IgD-negative memory B cell (primary cell): ENCODE results near the gene ABHD2. TPM values are rescaled to one million over a fixed set of nuclear protein-coding genes. Genes with fewer than 3 reads are reported as not detected.
"Not testable (repeated sequence)": the region's sequence is repeated elsewhere in the genome, so short reads cannot be mapped to it uniquely, and the experiment has no call there.

ENCODE experiments used
- H3K27ac Mint-ChIP-seq, 3 donors: one replicate each; pipeline ENCODE4 v1.8.0; 2020 to 2022; ENCODE audit warnings: mild to moderate bottlenecking in 3 of 3, mixed read lengths in 3 of 3, moderate library complexity in 1 of 3
- H3K27me3 Mint-ChIP-seq: one replicate; pipeline ENCODE4 v1.8.0; 2021; ENCODE audit warnings: mixed read lengths
- H3K36me3 Mint-ChIP-seq: one replicate; pipeline ENCODE4 v1.8.0; 2020; ENCODE audit warnings: mild to moderate bottlenecking, mixed read lengths
- H3K4me1 Mint-ChIP-seq, 3 donors: one replicate each; pipeline ENCODE4 v1.8.0; 2020 to 2022; ENCODE audit warnings: mixed read lengths in 3 of 3, mild to moderate bottlenecking in 1 of 3
- H3K4me3 Mint-ChIP-seq, 4 donors: one replicate each; pipeline ENCODE4 v1.8.0; 2020 to 2022; ENCODE audit warnings: mild to moderate bottlenecking in 4 of 4, mixed read lengths in 4 of 4, moderate library complexity in 3 of 4
- H3K9me3 Mint-ChIP-seq, 3 donors: one replicate each; pipeline ENCODE4 v1.8.0; 2020 to 2021; ENCODE audit warnings: mixed read lengths in 3 of 3, mild to moderate bottlenecking in 1 of 3
- polyA plus RNA-seq: library from polyadenylated mRNA; unstranded; fragments of 300-500 nt; fragmentation: Illumina TruSeq; gene quantifications from one replicate; pipeline ENCODE4 v1.2.3, GENCODE V29; 2021

The ABHD2 gene
- polyA plus RNA-seq, 1 donor from 2014 or later = 13.4 TPM

GRCh38 chr15:89115547-89115946 lies 27.3 kb downstream of the ABHD2 start:
- peaks cover 0 to 5% (median 5%) of the 10 kb centered on the region in 3 donors for H3K4me1 Mint-ChIP-seq
- H3K27me3 Mint-ChIP-seq = no peaks in the 10 kb centered on the region
- H3K36me3 Mint-ChIP-seq = peaks cover 2% of the 10 kb centered on the region
- peak overlapping the region in 1 of 3 donors; percentile 57 for H3K27ac Mint-ChIP-seq
- no peak overlapping the region for H3K4me3 Mint-ChIP-seq
- H3K9me3 Mint-ChIP-seq = no peaks in the 10 kb centered on the region

GRCh38 chr15:89116404-89116803 lies 28.1 kb downstream of the ABHD2 start:
- H3K36me3 Mint-ChIP-seq = peaks cover 2% of the 10 kb centered on the region
- H3K27me3 Mint-ChIP-seq = no peaks in the 10 kb centered on the region
- H3K27ac Mint-ChIP-seq = no peak overlapping the region
- no peak overlapping the region for H3K4me3 Mint-ChIP-seq
- no peaks in the 10 kb centered on the region for H3K9me3 Mint-ChIP-seq
- peaks cover 0 to 8% (median 5%) of the 10 kb centered on the region in 3 donors for H3K4me1 Mint-ChIP-seq

GRCh38 chr15:89117790-89118189 lies 29.5 kb downstream of the ABHD2 start:
- Mint-ChIP-seq H3K36me3 (peaks cover 8% of the 10 kb centered on the region), H3K9me3 (no peaks in the 10 kb centered on the region), H3K4me1 (peaks cover 1 to 3% (median 1%) of the 10 kb centered on the region in 3 donors), H3K27me3 (no peaks in the 10 kb centered on the region), H3K4me3 (no peak overlapping the region), H3K27ac (peak overlapping the region in 1 of 3 donors; percentile 76)

GRCh38 chr15:89118481-89118989 lies 30.3 kb downstream of the ABHD2 start:
- peaks cover 11% of the 10 kb centered on the region for H3K36me3 Mint-ChIP-seq
- no peak overlapping the region for H3K27ac Mint-ChIP-seq
- no peaks in the 10 kb centered on the region for H3K27me3 Mint-ChIP-seq
- H3K4me1 Mint-ChIP-seq = peaks cover 1 to 3% (median 3%) of the 10 kb centered on the region in 3 donors
- H3K4me3 Mint-ChIP-seq = peak overlapping the region in 1 of 4 donors; percentile 15
- H3K9me3 Mint-ChIP-seq = no peaks in the 10 kb centered on the region

GRCh38 chr15:89119489-89120478 lies 31.5 kb downstream of the ABHD2 start:
- Mint-ChIP-seq H3K36me3 (peaks cover 10% of the 10 kb centered on the region), H3K27ac (peak overlapping the region in 1 of 3 donors; percentile 9), H3K9me3 (no peaks in the 10 kb centered on the region)

GRCh38 chr15:89120479-89121000 lies 32.3 kb downstream of the ABHD2 start:
- H3K27me3 Mint-ChIP-seq, H3K4me3 Mint-ChIP-seq, H3K27ac Mint-ChIP-seq, H3K4me1 Mint-ChIP-seq, H3K9me3 Mint-ChIP-seq: not testable (repeated sequence)
- peaks cover 12% of the 10 kb centered on the region for H3K36me3 Mint-ChIP-seq

More at GRCh38 chr15:89119489-89120478, 31.5 kb downstream of the ABHD2 start:
- H3K4me3 Mint-ChIP-seq = no peak overlapping the region
- peaks cover 3 to 8% (median 5%) of the 10 kb centered on the region in 3 donors for H3K4me1 Mint-ChIP-seq
- H3K27me3 Mint-ChIP-seq = no peaks in the 10 kb centered on the region

- Mint-ChIP-seq H3K4me3 (no peak overlapping the region), H3K36me3 (peaks cover 16% of the 10 kb centered on the region), H3K4me1 (peaks cover 3 to 8% (median 5%) of the 10 kb centered on the region in 3 donors), H3K27ac (no peak overlapping the region), H3K9me3 (no peaks in the 10 kb centered on the region), H3K27me3 (no peaks in the 10 kb centered on the region)
Observed at GRCh38 chr15:89121414-89121813, 33.2 kb downstream of the ABHD2 start.

- no peak overlapping the region for H3K4me3 Mint-ChIP-seq
- no peaks in the 10 kb centered on the region for H3K27me3 Mint-ChIP-seq
- H3K9me3 Mint-ChIP-seq = no peaks in the 10 kb centered on the region
- peaks cover 16% of the 10 kb centered on the region for H3K36me3 Mint-ChIP-seq
- peaks cover 3 to 8% (median 5%) of the 10 kb centered on the region in 3 donors for H3K4me1 Mint-ChIP-seq
- no peak overlapping the region for H3K27ac Mint-ChIP-seq
Observed at GRCh38 chr15:89122505-89123180, 34.4 kb downstream of the ABHD2 start.

- H3K27me3 Mint-ChIP-seq = no peaks in the 10 kb centered on the region
- H3K4me3 Mint-ChIP-seq = no peak overlapping the region
- H3K36me3 Mint-ChIP-seq = peaks cover 16% of the 10 kb centered on the region
- no peak overlapping the region for H3K27ac Mint-ChIP-seq
- H3K9me3 Mint-ChIP-seq = no peaks in the 10 kb centered on the region
- peaks cover 3 to 8% (median 5%) of the 10 kb centered on the region in 3 donors for H3K4me1 Mint-ChIP-seq
Observed at GRCh38 chr15:89123181-89123525, 34.9 kb downstream of the ABHD2 start.

- Mint-ChIP-seq H3K36me3 (peaks cover 16% of the 10 kb centered on the region), H3K4me3 (no peak overlapping the region), H3K9me3 (no peaks in the 10 kb centered on the region), H3K27me3 (no peaks in the 10 kb centered on the region), H3K4me1 (peaks cover 5 to 8% (median 6%) of the 10 kb centered on the region in 3 donors), H3K27ac (no peak overlapping the region)
Observed at GRCh38 chr15:89125088-89125826, 37.0 kb downstream of the ABHD2 start.

- no peak overlapping the region for H3K4me3 Mint-ChIP-seq
- H3K27ac Mint-ChIP-seq = no peak overlapping the region
- H3K36me3 Mint-ChIP-seq = peaks cover 16% of the 10 kb centered on the region
- H3K27me3 Mint-ChIP-seq = no peaks in the 10 kb centered on the region
- H3K9me3 Mint-ChIP-seq = no peaks in the 10 kb centered on the region
- peaks cover 5 to 9% (median 5%) of the 10 kb centered on the region in 3 donors for H3K4me1 Mint-ChIP-seq
Observed at GRCh38 chr15:89126009-89126408, 37.8 kb downstream of the ABHD2 start.

GRCh38 chr15:89127054-89127702 lies 38.9 kb downstream of the ABHD2 start:
- Mint-ChIP-seq H3K4me3 (no peak overlapping the region), H3K36me3 (peaks cover 14% of the 10 kb centered on the region), H3K27ac (no peak overlapping the region), H3K4me1 (peaks cover 3 to 9% (median 5%) of the 10 kb centered on the region in 3 donors), H3K27me3 (no peaks in the 10 kb centered on the region), H3K9me3 (no peaks in the 10 kb centered on the region)

GRCh38 chr15:89128320-89129122 lies 40.3 kb downstream of the ABHD2 start:
- no peaks in the 10 kb centered on the region for H3K27me3 Mint-ChIP-seq
- H3K36me3 Mint-ChIP-seq = peaks cover 8% of the 10 kb centered on the region
- H3K9me3 Mint-ChIP-seq = no peaks in the 10 kb centered on the region
- H3K4me1 Mint-ChIP-seq = peaks cover 5 to 14% (median 6%) of the 10 kb centered on the region in 3 donors
- H3K27ac Mint-ChIP-seq = no peak overlapping the region
- no peak overlapping the region for H3K4me3 Mint-ChIP-seq
